KMS-11 (cell line): ENCODE data around the gene FCSK.

Experiments
- H2AFZ ChIP-seq: fragments of 200-600 bp; sonication (generic); 2 replicates; pipeline ENCODE4 v1.6.1; 2016; ENCODE audit warnings: antibody characterized with exemption, mixed run types, low read depth
- H3K27ac ChIP-seq: fragments of 200-600 bp; sonication (generic); 2 replicates; pipeline ENCODE4 v1.6.1; 2016; ENCODE audit warnings: mild to moderate bottlenecking, mixed run types
- H3K27me3 ChIP-seq: fragments of 200-600 bp; sonication (generic); 2 replicates; pipeline ENCODE4 v1.6.1; 2017; ENCODE audit warnings: mild to moderate bottlenecking, low read depth, mixed run types, moderate library complexity; ENCODE audit not compliant: insufficient read depth
- H3K36me3 ChIP-seq: fragments of 200-600 bp; sonication (generic); 2 replicates; pipeline ENCODE4 v1.6.1; 2017; ENCODE audit warnings: mild to moderate bottlenecking, mixed run types; ENCODE audit not compliant: insufficient read depth
- H3K4me1 ChIP-seq: fragments of 200-600 bp; sonication (generic); 2 replicates; pipeline ENCODE4 v1.6.1; 2016; ENCODE audit warnings: mild to moderate bottlenecking, low read depth, mixed run types; ENCODE audit not compliant: poor library complexity, severe bottlenecking
- H3K4me2 ChIP-seq: fragments of 200-600 bp; sonication (generic); 2 replicates; pipeline ENCODE4 v1.7.0; 2016; ENCODE audit warnings: mild to moderate bottlenecking, mixed run types
- H3K4me3 ChIP-seq: fragments of 200-600 bp; sonication (generic); IDR thresholded peaks from 2 replicates; pipeline ENCODE4 v1.6.1; 2017; ENCODE audit warnings: low read depth, low read length, mixed read lengths; ENCODE audit not compliant: insufficient read depth
- H3K79me2 ChIP-seq: fragments of 200-600 bp; sonication (generic); 2 replicates; pipeline ENCODE4 v1.6.1; 2016; ENCODE audit warnings: low read depth, mixed run types; ENCODE audit not compliant: insufficient read depth
- H3K9ac ChIP-seq: fragments of 200-600 bp; sonication (generic); 2 replicates; pipeline ENCODE4 v1.6.1; 2016; ENCODE audit warnings: mild to moderate bottlenecking, mixed run types
- H4K20me1 ChIP-seq: fragments of 200-600 bp; sonication (generic); 2 replicates; pipeline ENCODE4 v1.6.1; 2016; ENCODE audit warnings: mild to moderate bottlenecking, mixed run types; ENCODE audit not compliant: insufficient read depth
- CTCF ChIP-seq: fragments of 200-600 bp; sonication (generic); conservative IDR thresholded peaks from 2 replicates; pipeline ENCODE4 v1.6.1; 2017; ENCODE audit warnings: low read depth, mild to moderate bottlenecking, antibody characterized with exemption, low read length, moderate library complexity, mixed read lengths

The FCSK gene

DNA sequence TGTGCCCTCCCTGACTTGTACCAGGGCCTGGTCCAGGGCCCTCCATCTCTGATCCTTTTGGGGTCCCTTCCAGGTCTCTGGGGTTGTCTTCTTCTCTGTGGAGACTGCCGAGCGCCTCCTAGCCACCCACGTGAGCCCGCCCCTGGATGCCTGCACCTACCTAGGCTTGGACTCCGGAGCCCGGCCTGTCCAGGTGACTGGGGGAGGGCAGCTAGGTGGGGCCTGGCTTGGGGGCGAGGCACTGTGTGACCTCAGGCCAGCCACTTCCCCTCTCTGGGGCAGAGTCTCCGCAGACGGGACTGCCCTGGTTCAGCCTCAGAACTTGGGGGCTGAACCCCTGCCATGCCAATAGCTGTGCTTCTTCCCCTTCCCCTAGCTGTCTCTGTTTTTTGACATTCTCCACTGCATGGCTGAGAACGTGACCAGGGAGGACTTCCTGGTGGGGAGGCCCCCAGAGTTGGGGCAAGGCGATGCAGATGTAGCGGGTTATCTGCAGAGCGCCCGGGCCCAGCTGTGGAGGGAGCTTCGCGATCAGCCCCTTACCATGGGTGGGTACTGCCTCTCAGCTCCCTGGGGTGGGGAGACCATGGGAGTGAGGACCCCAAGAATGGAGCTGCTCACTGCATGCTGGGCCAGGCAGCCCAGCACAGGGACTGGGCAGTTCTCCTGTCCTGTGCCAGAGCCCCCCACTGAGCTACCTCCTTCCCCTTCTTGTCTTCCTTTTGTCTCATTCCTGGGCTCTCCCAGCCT lies 14.6 kb downstream of the FCSK start:
- H3K27me3 ChIP-seq, result no peaks in the 10 kb centered on the region
- no peak overlapping the region for H3K27ac ChIP-seq
- no peak for TF ChIP-seq CTCF
- no peaks in the 10 kb centered on the region for H4K20me1 ChIP-seq
- no peak overlapping the region for H3K9ac ChIP-seq
- no peaks in the 10 kb centered on the region for H3K36me3 ChIP-seq
- H3K79me2 ChIP-seq, result no peaks in the 10 kb centered on the region
- H3K4me2 ChIP-seq, result no peak overlapping the region
- H2AFZ ChIP-seq, result no peak overlapping the region
- no peak overlapping the region for H3K4me3 ChIP-seq
- no peaks in the 10 kb centered on the region for H3K4me1 ChIP-seq

GRCh38 chr16:70470141-70470926 lies 15.9 kb downstream of the FCSK start:
- Histone ChIP-seq H3K4me1 (peaks cover 10% of the 10 kb centered on the region), H4K20me1 (no peaks in the 10 kb centered on the region), H3K4me3 (no peak overlapping the region), H3K9ac (no peak overlapping the region), H3K4me2 (no peak overlapping the region), H3K27me3 (no peaks in the 10 kb centered on the region), H2AFZ (no peak overlapping the region), H3K79me2 (no peaks in the 10 kb centered on the region), H3K36me3 (no peaks in the 10 kb centered on the region), H3K27ac (no peak overlapping the region)
- no peak for TF ChIP-seq CTCF

DNA sequence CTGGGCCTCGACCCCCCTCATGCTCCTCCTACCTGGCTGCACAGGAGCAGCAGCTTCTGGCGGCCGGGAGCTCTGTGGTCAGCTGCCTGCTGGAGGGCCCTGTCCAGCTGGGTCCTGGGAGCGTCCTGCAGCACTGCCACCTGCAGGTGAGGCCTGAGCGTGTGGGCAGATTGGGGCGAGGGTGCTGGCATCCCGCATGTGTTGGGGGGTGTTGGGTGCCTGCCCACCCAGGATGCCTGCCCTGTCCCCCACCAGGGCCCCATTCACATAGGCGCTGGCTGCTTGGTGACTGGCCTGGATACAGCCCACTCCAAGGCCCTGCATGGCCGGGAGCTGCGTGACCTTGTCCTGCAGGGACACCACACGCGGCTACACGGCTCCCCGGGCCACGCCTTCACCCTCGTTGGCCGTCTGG lies 16.5 kb downstream of the FCSK start:
- Histone ChIP-seq H3K27me3 (no peaks in the 10 kb centered on the region), H3K4me1 (peaks cover 16% of the 10 kb centered on the region), H3K27ac (no peak overlapping the region), H3K9ac (no peak overlapping the region), H3K79me2 (no peaks in the 10 kb centered on the region), H3K4me2 (no peak overlapping the region), H3K36me3 (no peaks in the 10 kb centered on the region), H4K20me1 (no peaks in the 10 kb centered on the region), H2AFZ (no peak overlapping the region), H3K4me3 (no peak overlapping the region)
- no peak for TF ChIP-seq CTCF

- Histone ChIP-seq H3K4me3 (no peak overlapping the region), H2AFZ (no peak overlapping the region), H3K27ac (no peak overlapping the region), H4K20me1 (no peaks in the 10 kb centered on the region), H3K4me2 (no peak overlapping the region), H3K9ac (no peak overlapping the region), H3K27me3 (no peaks in the 10 kb centered on the region), H3K36me3 (no peaks in the 10 kb centered on the region), H3K79me2 (no peaks in the 10 kb centered on the region), H3K4me1 (peaks cover 36% of the 10 kb centered on the region)
- no peak for TF ChIP-seq CTCF
Measured at GRCh38 chr16:70472786-70473433, 18.5 kb downstream of the FCSK start.
